WTC11 (cell line): ENCODE data around the gene AADACL3.

Experiments
- CREM ChIP-seq: sonication (generic); formaldehyde crosslinking; IDR thresholded peaks from 2 replicates; pipeline ENCODE4 v1.8.1; 2022; ENCODE audit warnings: mild to moderate bottlenecking, missing genetic modification reagents, moderate library complexity
- CTCF ChIP-seq: fragments of 200-600 bp; IDR thresholded peaks from 2 replicates; pipeline ENCODE4 v1.8.0; 2022; ENCODE audit warnings: antibody characterized with exemption
- MAX ChIP-seq: sonication (generic); formaldehyde crosslinking; IDR thresholded peaks from 2 replicates; pipeline ENCODE4 v1.8.0; 2022; ENCODE audit warnings: mild to moderate bottlenecking, missing genetic modification reagents
- ZNF232 ChIP-seq: sonication (generic); formaldehyde crosslinking; IDR thresholded peaks from 2 replicates; pipeline ENCODE4 v1.8.0; 2022; ENCODE audit warnings: mild to moderate bottlenecking, missing genetic modification reagents
- ZNF263 ChIP-seq: sonication (generic); formaldehyde crosslinking; IDR thresholded peaks from 2 replicates; pipeline ENCODE4 v1.8.1; 2022; ENCODE audit warnings: low read depth, mild to moderate bottlenecking, moderate library complexity, missing genetic modification reagents

- no peak for TF ChIP-seq CTCF
- no peak for TF ChIP-seq ZNF263 (CRISPR knock-in tag)
- no peak for TF ChIP-seq MAX (CRISPR knock-in tag)
- TF ChIP-seq ZNF232 (CRISPR knock-in tag), result no peak
- TF ChIP-seq CREM (CRISPR knock-in tag), result no peak
Measured at GRCh38 chr1:12730156-12730555, 14.2 kb downstream of the AADACL3 start.
